ENCODE data around the gene BMPER. TPM values are rescaled to one million over a fixed set of nuclear protein-coding genes. Genes with fewer than 3 reads are reported as not detected.

The BMPER gene
- total and polyA plus RNA-seq, 2 of the 8 experiments (the other 6 are each of a cell fraction or from before 2014, with no cell fraction given): 0.33 to 0.69 TPM

DNA sequence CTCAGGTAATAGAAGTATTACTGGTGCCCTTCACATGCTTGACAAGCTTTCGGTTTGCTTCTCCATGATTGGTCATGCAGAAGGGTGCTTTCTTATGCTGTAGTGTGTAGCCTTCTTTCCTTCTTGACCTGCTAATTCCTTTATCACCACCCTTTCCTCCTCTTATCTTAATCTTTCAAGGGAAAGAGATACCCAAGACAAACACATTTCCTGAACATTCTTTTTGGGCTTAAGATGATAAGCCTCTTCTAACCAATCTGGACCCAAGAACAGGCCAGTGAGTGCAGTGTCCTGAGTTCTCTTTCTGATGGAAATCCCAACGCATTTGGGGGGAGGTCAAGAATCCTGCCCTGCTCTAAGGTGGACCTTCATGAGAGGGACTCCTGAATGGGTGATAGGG lies 33.8 kb downstream of the BMPER start:
- H3K23ac ChIP-seq (ENCODE audit: insufficient read length): no peak overlapping the region
- no peak overlapping the region for H2BK15ac ChIP-seq (ENCODE audit: low read length)
- H4K5ac ChIP-seq (ENCODE audit: insufficient read length, low read depth, low read length): no peak overlapping the region
- 100% methylated on average over 2 of the region's 2 CpGs; no CpG with 5 or more reads in 1 of the 2 experiments for WGBS, 2 experiments (ENCODE audit: extremely low coverage in 1 of 2, insufficient coverage in 1 of 2, insufficient read length in 1 of 2, insufficient replicate concordance in 2 of 2, low coverage in 1 of 2, low lambda C conversion rate in 2 of 2, missing lambda C conversion rate in 1 of 2)
- H2BK12ac ChIP-seq (ENCODE audit: low read depth, low read length): no peak overlapping the region
- H3K18ac ChIP-seq (ENCODE audit: extremely low read depth, low read length): no peak overlapping the region
- FAIRE-seq: no peak
- no peaks in the 10 kb centered on the region for H3K36me3 ChIP-seq (ENCODE audit: control insufficient read depth in 2 of 4, insufficient read depth in 4 of 4, low read length in 3 of 4)
- H2BK5ac ChIP-seq (ENCODE audit: low read depth, low read length): no peak overlapping the region
- H2AK5ac ChIP-seq (ENCODE audit: low read depth, low read length): no peak overlapping the region
- ChIA-PET POLR2A (ENCODE audit: partially characterized antibody) (no interaction called here), CTCF (ENCODE audit: partially characterized antibody) (no interaction called here)
- H4K20me1 ChIP-seq (replicated peaks in 1 of 2; ENCODE audit: control insufficient read depth in 1 of 2, insufficient read depth in 2 of 2, low read length in 2 of 2): no peaks in the 10 kb centered on the region
- no peak for TF ChIP-seq SP4 (IDR thresholded peaks at IDR 0.05; ENCODE audit: low read length)
- TF ChIP-seq FOSL1 (IDR thresholded peaks at IDR 0.05; ENCODE audit: insufficient read depth, low read depth, low read length): no peak
- TF ChIP-seq ASH2L (IDR thresholded peaks at IDR 0.05; ENCODE audit: low read length): no peak
- TF ChIP-seq SRF (IDR thresholded peaks at IDR 0.05; ENCODE audit: low read depth, low read length): no peak
- TF ChIP-seq CTBP2 (IDR thresholded peaks at IDR 0.05; ENCODE audit: borderline replicate concordance, insufficient read depth, insufficient read length, low read length): no peak
- TF ChIP-seq GTF2F1 (IDR thresholded peaks at IDR 0.05; ENCODE audit: borderline replicate concordance, low read depth, low read length): no peak
- TF ChIP-seq POU5F1 (IDR thresholded peaks at IDR 0.05; ENCODE audit: low read depth, low read length): no peak
- no peak for TF ChIP-seq KDM4A (IDR thresholded peaks at IDR 0.05; ENCODE audit: low read depth, low read length, severe bottlenecking)
- TF ChIP-seq HDAC6 (IDR thresholded peaks at IDR 0.05; ENCODE audit: low read depth, low read length): no peak
- H3K27ac ChIP-seq (ENCODE audit: low read depth, low read length): no peak overlapping the region
- no peak overlapping the region for H3K4ac ChIP-seq (replicated peaks; ENCODE audit: insufficient read length, low read depth, low read length)
- no peaks in the 10 kb centered on the region; the same call in 1 of the 2 replicates for H3K23me2 ChIP-seq (ENCODE audit: low read depth, low read length)
- no peak overlapping the region for H2BK20ac ChIP-seq (ENCODE audit: low read length)
- no peak overlapping the region for H3K4me2 ChIP-seq (ENCODE audit: insufficient read depth in 1 of 2, low read depth in 2 of 2, low read length in 2 of 2)
- H3K14ac ChIP-seq (ENCODE audit: insufficient read length): no peak overlapping the region
- H3K4me1 ChIP-seq (replicated peaks in 1 of 4; ENCODE audit: control insufficient read depth in 3 of 4, insufficient read depth in 4 of 4, low read length in 3 of 4): no peaks in the 10 kb centered on the region; a peak in 1 of 7 replicates
- H4K8ac ChIP-seq (ENCODE audit: extremely low read depth, insufficient read depth, low read length): no peak overlapping the region
- H3K9ac ChIP-seq (replicated peaks in 1 of 4; ENCODE audit: extremely low read depth in 1 of 4, low read depth in 3 of 4, low read length in 3 of 4): no peak overlapping the region
- H2BK120ac ChIP-seq (replicated peaks; ENCODE audit: low read depth, low read length): no peak overlapping the region
- no peak overlapping the region for H2AFZ ChIP-seq (ENCODE audit: low read length)
- no peak overlapping the region for H3K4me3 ChIP-seq (ENCODE audit: extremely low read depth in 1 of 4, insufficient read depth in 2 of 4, low read depth in 3 of 4, low read length in 4 of 4)
- no peaks in the 10 kb centered on the region for H3K27me3 ChIP-seq (replicated peaks in 1 of 4; ENCODE audit: control insufficient read depth in 3 of 4, extremely low read depth in 1 of 4, insufficient read depth in 3 of 4, low read length in 3 of 4)
- H3K56ac ChIP-seq (replicated peaks; ENCODE audit: insufficient read length, low read depth, low read length): no peak overlapping the region
- no peaks in the 10 kb centered on the region for H3K79me1 ChIP-seq (ENCODE audit: low read depth, low read length)
- H4K91ac ChIP-seq (replicated peaks; ENCODE audit: insufficient read length, low read length): no peak overlapping the region
- no peak for DNase-seq (ENCODE audit: low read depth in 1 of 2, low spot score in 2 of 2)
- no peaks in the 10 kb centered on the region for H3K79me2 ChIP-seq (ENCODE audit: control insufficient read depth in 1 of 2, insufficient read depth in 2 of 2, low read length in 2 of 2)
- H3K9me3 ChIP-seq (ENCODE audit: insufficient read depth in 2 of 2, low read depth in 1 of 2, low read length in 1 of 2): no peaks in the 10 kb centered on the region

Data from H1 (cell line).